ENCODE data around the gene SLC26A1.

DNA sequence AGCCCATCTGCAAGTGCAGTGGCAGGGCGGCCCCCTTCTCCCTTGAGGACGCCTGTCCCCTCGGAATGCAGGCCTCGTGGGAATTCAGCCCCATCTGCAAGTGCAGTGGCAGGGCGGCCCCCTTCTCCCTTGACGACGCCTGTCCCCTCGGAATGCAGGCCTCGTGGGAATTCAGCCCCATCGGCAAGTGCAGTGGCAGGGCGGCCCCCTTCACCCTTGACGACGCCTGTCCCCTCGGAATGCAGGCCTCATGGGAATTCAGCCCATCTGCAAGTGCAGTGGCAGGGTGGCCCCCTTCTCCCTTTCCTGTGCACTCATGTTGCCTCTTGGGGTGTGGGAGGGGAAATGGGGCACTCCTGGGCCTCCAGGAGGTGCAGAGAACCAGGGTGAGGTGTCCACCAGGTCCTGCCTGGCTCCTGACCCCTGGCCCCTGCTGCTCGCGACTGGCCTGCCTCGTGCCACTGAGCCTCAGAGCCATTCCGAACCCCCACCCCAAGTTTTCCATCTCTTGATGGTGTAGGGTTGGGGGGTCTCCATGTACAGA lies 6.8 kb upstream of the SLC26A1 start:
- TF ChIP-seq, protein P1, sequence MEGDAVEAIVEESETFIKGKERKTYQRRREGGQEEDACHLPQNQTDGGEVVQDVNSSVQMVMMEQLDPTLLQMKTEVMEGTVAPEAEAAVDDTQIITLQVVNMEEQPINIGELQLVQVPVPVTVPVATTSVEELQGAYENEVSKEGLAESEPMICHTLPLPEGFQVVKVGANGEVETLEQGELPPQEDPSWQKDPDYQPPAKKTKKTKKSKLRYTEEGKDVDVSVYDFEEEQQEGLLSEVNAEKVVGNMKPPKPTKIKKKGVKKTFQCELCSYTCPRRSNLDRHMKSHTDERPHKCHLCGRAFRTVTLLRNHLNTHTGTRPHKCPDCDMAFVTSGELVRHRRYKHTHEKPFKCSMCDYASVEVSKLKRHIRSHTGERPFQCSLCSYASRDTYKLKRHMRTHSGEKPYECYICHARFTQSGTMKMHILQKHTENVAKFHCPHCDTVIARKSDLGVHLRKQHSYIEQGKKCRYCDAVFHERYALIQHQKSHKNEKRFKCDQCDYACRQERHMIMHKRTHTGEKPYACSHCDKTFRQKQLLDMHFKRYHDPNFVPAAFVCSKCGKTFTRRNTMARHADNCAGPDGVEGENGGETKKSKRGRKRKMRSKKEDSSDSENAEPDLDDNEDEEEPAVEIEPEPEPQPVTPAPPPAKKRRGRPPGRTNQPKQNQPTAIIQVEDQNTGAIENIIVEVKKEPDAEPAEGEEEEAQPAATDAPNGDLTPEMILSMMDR (IDR thresholded peaks at IDR 0.05) = no peak
- TF ChIP-seq POLR2A (IDR thresholded peaks at IDR 0.05) (no peak), POLR2AphosphoS5 (IDR thresholded peaks at IDR 0.05) (no peak)
